HL-60 (cell line): ENCODE data around the gene ABCC4.

Experiments
- DNase-seq, 2 experiments: peaks; one replicate each; pipeline ENCODE4 v3.0.0-alpha.2; 2010 to 2020; ENCODE audit warnings: low read depth in 1 of 2, low spot score in 1 of 2
- H3K27ac ChIP-seq: fragments of 250-450 bp; sonication (Bioruptor Pico); replicated peaks from 2 replicates; pipeline ENCODE4 v1.5.1; 2020; ENCODE audit warnings: mild to moderate bottlenecking, moderate library complexity
- H3K27me3 ChIP-seq: fragments of 250-450 bp; sonication (Bioruptor Pico); 2 replicates; pipeline ENCODE4 v1.5.1; 2021; ENCODE audit warnings: mild to moderate bottlenecking, moderate library complexity; ENCODE audit not compliant: insufficient read depth, poor library complexity, severe bottlenecking
- H3K4me3 ChIP-seq: replicated peaks from 2 replicates; pipeline ENCODE4 v1.5.1; 2011; ENCODE audit warnings: mild to moderate bottlenecking, control low read depth, low read length; ENCODE audit not compliant: insufficient read depth
- CTCF ChIP-seq: IDR thresholded peaks from one replicate; pipeline ENCODE4 v1.5.1; 2011; ENCODE audit warnings: low read length, control low read depth, inconsistent platforms; ENCODE audit not compliant: insufficient read depth
- GABPA ChIP-seq: IDR thresholded peaks from 2 replicates; pipeline ENCODE4 v1.6.1; 2012; ENCODE audit warnings: low read depth
- POLR2AphosphoS5 ChIP-seq: IDR thresholded peaks from 2 replicates; pipeline ENCODE4 v1.6.1; 2012; ENCODE audit warnings: low read depth
- SPI1 ChIP-seq: IDR thresholded peaks from 2 replicates; pipeline ENCODE4 v1.6.1; 2012; ENCODE audit warnings: low read depth, mild to moderate bottlenecking, borderline replicate concordance
- TF ChIP-seq, protein P1 (sequence below): IDR thresholded peaks from 2 replicates; pipeline ENCODE4 v1.6.1; 2012; ENCODE audit warnings: low read depth; ENCODE audit not compliant: insufficient replicate concordance

Gene ABCC4

DNA sequence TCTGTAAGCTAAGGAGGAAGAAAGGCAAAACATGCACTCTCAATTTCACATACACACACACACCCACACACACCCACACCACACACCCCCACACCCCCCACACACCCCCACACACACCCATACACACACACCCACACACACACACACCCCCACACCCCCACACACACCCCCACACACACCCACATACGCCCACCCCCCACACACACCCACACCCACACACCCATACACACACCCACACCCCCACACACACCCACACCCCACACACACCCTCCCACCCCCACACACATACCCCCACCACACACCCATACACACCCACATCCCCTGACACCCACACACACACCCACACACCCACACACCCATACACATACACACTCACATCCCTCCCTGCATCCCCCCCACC, 276.1 kb downstream of the ABCC4 start:
- Histone ChIP-seq H3K27me3 (no peaks in the 10 kb centered on the region), H3K4me3 (no peak overlapping the region), H3K27ac (no peak overlapping the region)
- TF ChIP-seq, protein P1, sequence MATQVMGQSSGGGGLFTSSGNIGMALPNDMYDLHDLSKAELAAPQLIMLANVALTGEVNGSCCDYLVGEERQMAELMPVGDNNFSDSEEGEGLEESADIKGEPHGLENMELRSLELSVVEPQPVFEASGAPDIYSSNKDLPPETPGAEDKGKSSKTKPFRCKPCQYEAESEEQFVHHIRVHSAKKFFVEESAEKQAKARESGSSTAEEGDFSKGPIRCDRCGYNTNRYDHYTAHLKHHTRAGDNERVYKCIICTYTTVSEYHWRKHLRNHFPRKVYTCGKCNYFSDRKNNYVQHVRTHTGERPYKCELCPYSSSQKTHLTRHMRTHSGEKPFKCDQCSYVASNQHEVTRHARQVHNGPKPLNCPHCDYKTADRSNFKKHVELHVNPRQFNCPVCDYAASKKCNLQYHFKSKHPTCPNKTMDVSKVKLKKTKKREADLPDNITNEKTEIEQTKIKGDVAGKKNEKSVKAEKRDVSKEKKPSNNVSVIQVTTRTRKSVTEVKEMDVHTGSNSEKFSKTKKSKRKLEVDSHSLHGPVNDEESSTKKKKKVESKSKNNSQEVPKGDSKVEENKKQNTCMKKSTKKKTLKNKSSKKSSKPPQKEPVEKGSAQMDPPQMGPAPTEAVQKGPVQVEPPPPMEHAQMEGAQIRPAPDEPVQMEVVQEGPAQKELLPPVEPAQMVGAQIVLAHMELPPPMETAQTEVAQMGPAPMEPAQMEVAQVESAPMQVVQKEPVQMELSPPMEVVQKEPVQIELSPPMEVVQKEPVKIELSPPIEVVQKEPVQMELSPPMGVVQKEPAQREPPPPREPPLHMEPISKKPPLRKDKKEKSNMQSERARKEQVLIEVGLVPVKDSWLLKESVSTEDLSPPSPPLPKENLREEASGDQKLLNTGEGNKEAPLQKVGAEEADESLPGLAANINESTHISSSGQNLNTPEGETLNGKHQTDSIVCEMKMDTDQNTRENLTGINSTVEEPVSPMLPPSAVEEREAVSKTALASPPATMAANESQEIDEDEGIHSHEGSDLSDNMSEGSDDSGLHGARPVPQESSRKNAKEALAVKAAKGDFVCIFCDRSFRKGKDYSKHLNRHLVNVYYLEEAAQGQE = no peak
- TF ChIP-seq GABPA (no peak), SPI1 (no peak), POLR2AphosphoS5 (no peak), CTCF (no peak)
- no peak for DNase-seq

GRCh38 chr13:95023405-95023804, 277.8 kb downstream of the ABCC4 start:
- Histone ChIP-seq H3K27ac (no peak overlapping the region), H3K4me3 (no peak overlapping the region), H3K27me3 (no peaks in the 10 kb centered on the region)
- no peak for DNase-seq
- TF ChIP-seq POLR2AphosphoS5 = no peak
- TF ChIP-seq SPI1 = no peak
- TF ChIP-seq CTCF = no peak
- no peak for TF ChIP-seq GABPA
- TF ChIP-seq, protein P1 = no peak

DNA sequence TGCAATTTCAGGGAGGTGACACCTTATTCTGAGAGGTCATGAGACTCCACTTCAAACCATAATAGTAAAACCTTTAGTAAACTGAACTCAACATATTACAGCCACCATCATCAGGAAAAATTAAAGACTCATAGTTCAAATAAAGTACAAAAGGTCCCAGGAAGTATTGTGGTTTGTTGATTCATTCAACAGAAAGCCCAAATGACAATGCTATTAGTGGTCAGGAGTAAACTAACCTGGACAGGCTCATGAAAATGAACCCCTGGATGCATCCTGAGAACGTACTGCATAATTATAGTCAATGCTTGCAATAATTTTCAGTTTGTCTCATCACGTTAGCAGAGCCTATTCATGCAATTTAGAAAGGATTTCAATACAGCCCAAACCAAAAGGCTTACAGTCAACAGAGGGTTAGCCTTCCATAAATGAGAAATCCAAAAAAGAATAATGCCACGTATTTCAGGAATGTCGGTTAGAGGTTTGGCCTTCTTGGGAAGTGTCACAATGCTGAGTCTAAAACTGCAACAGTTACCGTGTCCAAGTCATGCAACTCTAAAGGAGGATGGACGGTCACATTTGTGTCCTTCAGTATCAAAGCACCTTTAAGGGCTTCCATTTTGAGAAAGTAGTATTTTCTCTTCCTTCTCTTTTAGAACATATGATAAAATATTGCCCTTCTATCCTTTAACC, 280.8 kb downstream of the ABCC4 start:
- Histone ChIP-seq H3K27ac (no peak overlapping the region), H3K27me3 (no peaks in the 10 kb centered on the region), H3K4me3 (no peak overlapping the region)
- no peak for DNase-seq
- TF ChIP-seq, protein P1 = no peak
- TF ChIP-seq CTCF (no peak), POLR2AphosphoS5 (no peak), SPI1 (no peak), GABPA (no peak)
